EH (cell line): Measurements from ENCODE around the gene FZD7.
A peak's percentile ranks its signal among the peaks of the same experiment; 100 is the strongest.

Experiments
- DNase-seq: peaks from one replicate; pipeline ENCODE4 v3.0.0-alpha.2; 2015; ENCODE audit warnings: low read depth

The FZD7 gene

GRCh38 chr2:202033317-202034248, at the start of gene FZD7:
TSS of gene FZD7 (plus strand) at chr2:202033855. CDS start at chr2:202034648, 793 bp downstream.
- DNase-seq: peak; percentile 95

GRCh38 chr2:201984333-201984732, 49.3 kb upstream of the FZD7 start:
- DNase-seq: no peak

GRCh38 chr2:201984800-201985525, 48.7 kb upstream of the FZD7 start:
- no peak for DNase-seq

- no peak for DNase-seq
Measured at GRCh38 chr2:201985728-201986462, 47.8 kb upstream of the FZD7 start.

- no peak for DNase-seq
Measured at GRCh38 chr2:201986463-201986735, 47.3 kb upstream of the FZD7 start.

GRCh38 chr2:201987426-201987825, 46.2 kb upstream of the FZD7 start:
- DNase-seq: no peak

- no peak for DNase-seq
Measured at GRCh38 chr2:201990069-201990468, 43.6 kb upstream of the FZD7 start.

GRCh38 chr2:201992960-201993359, 40.7 kb upstream of the FZD7 start:
- no peak for DNase-seq

- DNase-seq: no peak
Measured at GRCh38 chr2:201994973-201995638, 38.5 kb upstream of the FZD7 start.

- no peak for DNase-seq
Measured at GRCh38 chr2:201996006-201996405, 37.6 kb upstream of the FZD7 start.

GRCh38 chr2:201996679-201997314, 36.9 kb upstream of the FZD7 start:
- no peak for DNase-seq

GRCh38 chr2:201999279-201999678, 34.4 kb upstream of the FZD7 start:
- no peak for DNase-seq

GRCh38 chr2:202001826-202002225, 31.8 kb upstream of the FZD7 start:
- DNase-seq: no peak

- no peak for DNase-seq
Measured at GRCh38 chr2:202002381-202002780, 31.3 kb upstream of the FZD7 start.

GRCh38 chr2:202005272-202005887, 28.3 kb upstream of the FZD7 start:
- DNase-seq: no peak

- peak; percentile 19 for DNase-seq
Measured at GRCh38 chr2:202006301-202006700, 27.4 kb upstream of the FZD7 start.

- peak; percentile 20 for DNase-seq
Measured at GRCh38 chr2:202007015-202007982, 26.4 kb upstream of the FZD7 start.

GRCh38 chr2:202007983-202008354, 25.7 kb upstream of the FZD7 start:
- DNase-seq: no peak

- peak; percentile 40 for DNase-seq
Measured at GRCh38 chr2:202009019-202009481, 24.6 kb upstream of the FZD7 start.

GRCh38 chr2:202009581-202009980, 24.1 kb upstream of the FZD7 start:
- DNase-seq: no peak
